Measurements from ENCODE around the gene SELL. TPM values are rescaled to one million over a fixed set of nuclear protein-coding genes. Genes with fewer than 3 reads are reported as not detected.

Gene SELL
- total and polyA plus RNA-seq, 2 experiments from 2014 or later: not detected

DNA sequence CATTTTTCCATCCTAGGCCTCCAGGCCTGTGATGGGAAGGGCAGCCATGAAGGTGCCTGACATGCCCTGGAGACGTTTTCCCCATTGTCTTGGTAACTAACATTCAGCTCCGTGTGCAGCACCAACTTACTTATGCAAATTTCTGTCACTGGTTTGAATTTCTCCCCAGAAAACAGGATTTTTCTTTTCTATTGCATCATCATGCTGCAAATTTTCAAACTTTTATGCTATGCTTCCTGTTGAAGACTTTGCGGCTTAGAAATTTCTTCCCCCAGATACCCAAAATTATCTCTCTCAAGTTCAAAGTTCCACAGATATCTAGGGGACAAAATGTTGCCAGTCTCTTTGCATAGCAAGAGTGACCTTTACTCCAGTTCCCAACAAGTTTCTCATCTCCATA, 47.6 kb upstream of the SELL start (continued):
- TF ChIP-seq NANOG (IDR thresholded peaks at IDR 0.05; ENCODE audit: borderline replicate concordance): no peak
- TF ChIP-seq, protein P1, sequence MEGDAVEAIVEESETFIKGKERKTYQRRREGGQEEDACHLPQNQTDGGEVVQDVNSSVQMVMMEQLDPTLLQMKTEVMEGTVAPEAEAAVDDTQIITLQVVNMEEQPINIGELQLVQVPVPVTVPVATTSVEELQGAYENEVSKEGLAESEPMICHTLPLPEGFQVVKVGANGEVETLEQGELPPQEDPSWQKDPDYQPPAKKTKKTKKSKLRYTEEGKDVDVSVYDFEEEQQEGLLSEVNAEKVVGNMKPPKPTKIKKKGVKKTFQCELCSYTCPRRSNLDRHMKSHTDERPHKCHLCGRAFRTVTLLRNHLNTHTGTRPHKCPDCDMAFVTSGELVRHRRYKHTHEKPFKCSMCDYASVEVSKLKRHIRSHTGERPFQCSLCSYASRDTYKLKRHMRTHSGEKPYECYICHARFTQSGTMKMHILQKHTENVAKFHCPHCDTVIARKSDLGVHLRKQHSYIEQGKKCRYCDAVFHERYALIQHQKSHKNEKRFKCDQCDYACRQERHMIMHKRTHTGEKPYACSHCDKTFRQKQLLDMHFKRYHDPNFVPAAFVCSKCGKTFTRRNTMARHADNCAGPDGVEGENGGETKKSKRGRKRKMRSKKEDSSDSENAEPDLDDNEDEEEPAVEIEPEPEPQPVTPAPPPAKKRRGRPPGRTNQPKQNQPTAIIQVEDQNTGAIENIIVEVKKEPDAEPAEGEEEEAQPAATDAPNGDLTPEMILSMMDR (conservative IDR thresholded peaks at IDR 0.05; ENCODE audit: low read depth in 2 of 2): no peak
- no peak for TF ChIP-seq ZNF114 (CRISPR knock-in tag; IDR thresholded peaks at IDR 0.05)

DNA sequence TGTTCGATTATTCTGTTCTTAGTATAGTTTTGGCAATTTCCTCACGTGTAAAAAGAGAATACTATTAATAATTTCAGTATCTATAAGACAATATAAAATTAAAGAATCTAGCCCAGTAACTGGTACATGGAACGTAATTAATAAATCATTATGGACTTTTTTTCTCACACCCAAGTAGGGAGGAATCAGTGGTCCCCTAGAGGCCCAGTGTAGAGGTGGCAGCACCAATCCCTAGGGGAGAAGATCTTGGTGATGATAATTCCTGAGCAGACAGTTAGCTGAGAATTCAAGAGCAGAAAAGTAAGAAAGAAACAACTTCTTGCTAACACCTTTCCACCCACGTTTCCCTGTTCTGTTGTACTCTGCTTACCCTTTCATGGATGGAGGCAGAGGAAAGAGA, 42.1 kb upstream of the SELL start:
- no peak overlapping the region for H3K4me2 ChIP-seq
- Mint-ChIP-seq H3K4me3 (no peak overlapping the region), H3K27me3 (ENCODE audit: insufficient read depth, low read depth, poor library complexity) (no peaks in the 10 kb centered on the region), H3K36me3 (ENCODE audit: low read depth) (peaks cover 5% of the 10 kb centered on the region; the same call in 1 of the 3 replicates), H3K27ac (no peak overlapping the region), H3K4me1 (no peaks in the 10 kb centered on the region), H3K9me3 (peaks cover 11% of the 10 kb centered on the region)
- ATAC-seq (peak; percentile 46; the same call in 2 of the 3 replicates), DNase-seq (ENCODE audit: low spot score) (peak; percentile 15)
- TF ChIP-seq STAT1 (IDR thresholded peaks at IDR 0.05; ENCODE audit: unreplicated experiment) (no peak), POLR2AphosphoS5 (IDR thresholded peaks at IDR 0.05; ENCODE audit: low read depth) (no peak), EZH2phosphoT487 (IDR thresholded peaks at IDR 0.05; ENCODE audit: unreplicated experiment) (no peak), ZNF114 (CRISPR knock-in tag; IDR thresholded peaks at IDR 0.05) (no peak), ETS1 (IDR thresholded peaks at IDR 0.05) (no peak), CREB1 (CRISPR knock-in tag; IDR thresholded peaks at IDR 0.05; ENCODE audit: low read depth) (no peak), JUNB (IDR thresholded peaks at IDR 0.05; ENCODE audit: unreplicated experiment) (no peak), ZNF331 (CRISPR knock-in tag; IDR thresholded peaks at IDR 0.05; ENCODE audit: low read depth) (no peak), EZH2 (IDR thresholded peaks at IDR 0.05; ENCODE audit: low read depth, unreplicated experiment) (no peak)
- TF ChIP-seq, protein P1 (conservative IDR thresholded peaks at IDR 0.05; ENCODE audit: low read depth in 2 of 2): no peak
- TF ChIP-seq, protein P2, sequence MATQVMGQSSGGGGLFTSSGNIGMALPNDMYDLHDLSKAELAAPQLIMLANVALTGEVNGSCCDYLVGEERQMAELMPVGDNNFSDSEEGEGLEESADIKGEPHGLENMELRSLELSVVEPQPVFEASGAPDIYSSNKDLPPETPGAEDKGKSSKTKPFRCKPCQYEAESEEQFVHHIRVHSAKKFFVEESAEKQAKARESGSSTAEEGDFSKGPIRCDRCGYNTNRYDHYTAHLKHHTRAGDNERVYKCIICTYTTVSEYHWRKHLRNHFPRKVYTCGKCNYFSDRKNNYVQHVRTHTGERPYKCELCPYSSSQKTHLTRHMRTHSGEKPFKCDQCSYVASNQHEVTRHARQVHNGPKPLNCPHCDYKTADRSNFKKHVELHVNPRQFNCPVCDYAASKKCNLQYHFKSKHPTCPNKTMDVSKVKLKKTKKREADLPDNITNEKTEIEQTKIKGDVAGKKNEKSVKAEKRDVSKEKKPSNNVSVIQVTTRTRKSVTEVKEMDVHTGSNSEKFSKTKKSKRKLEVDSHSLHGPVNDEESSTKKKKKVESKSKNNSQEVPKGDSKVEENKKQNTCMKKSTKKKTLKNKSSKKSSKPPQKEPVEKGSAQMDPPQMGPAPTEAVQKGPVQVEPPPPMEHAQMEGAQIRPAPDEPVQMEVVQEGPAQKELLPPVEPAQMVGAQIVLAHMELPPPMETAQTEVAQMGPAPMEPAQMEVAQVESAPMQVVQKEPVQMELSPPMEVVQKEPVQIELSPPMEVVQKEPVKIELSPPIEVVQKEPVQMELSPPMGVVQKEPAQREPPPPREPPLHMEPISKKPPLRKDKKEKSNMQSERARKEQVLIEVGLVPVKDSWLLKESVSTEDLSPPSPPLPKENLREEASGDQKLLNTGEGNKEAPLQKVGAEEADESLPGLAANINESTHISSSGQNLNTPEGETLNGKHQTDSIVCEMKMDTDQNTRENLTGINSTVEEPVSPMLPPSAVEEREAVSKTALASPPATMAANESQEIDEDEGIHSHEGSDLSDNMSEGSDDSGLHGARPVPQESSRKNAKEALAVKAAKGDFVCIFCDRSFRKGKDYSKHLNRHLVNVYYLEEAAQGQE (IDR thresholded peaks at IDR 0.05; ENCODE audit: unreplicated experiment): no peak
- no peaks in the 10 kb centered on the region for H3K36me3 ChIP-seq (ENCODE audit: insufficient read depth)
- no peak overlapping the region for H2AFZ ChIP-seq
- no peaks in the 10 kb centered on the region for H3K4me1 ChIP-seq (ENCODE audit: insufficient read depth)
- H3K79me2 ChIP-seq (replicated peaks; ENCODE audit: insufficient read depth): no peaks in the 10 kb centered on the region
- no peaks in the 10 kb centered on the region for H3K9me2 ChIP-seq (ENCODE audit: insufficient read depth)
- no peak overlapping the region for H3K4me3 ChIP-seq
- no peak overlapping the region for H3K27ac ChIP-seq (ENCODE audit: low read depth)
- H4K20me1 ChIP-seq (replicated peaks; ENCODE audit: insufficient read depth): no peaks in the 10 kb centered on the region
- no peaks in the 10 kb centered on the region for H3K27me3 ChIP-seq (ENCODE audit: insufficient read depth)
- no peaks in the 10 kb centered on the region for H3F3A ChIP-seq (replicated peaks; ENCODE audit: low read depth)

All from GM23338 (cell line).